Ishikawa (cell line): ENCODE data around the gene ZNF2.

Experiments used
- CEBPB ChIP-seq: IDR thresholded peaks from 2 replicates; pipeline ENCODE4 v1.6.1; 2012
- CREB1 ChIP-seq: IDR thresholded peaks from 2 replicates; pipeline ENCODE4 v1.6.1; 2012; ENCODE audit warnings: low read depth
- EGR1 ChIP-seq: IDR thresholded peaks from 2 replicates; pipeline ENCODE4 v1.6.1; 2012
- EP300 ChIP-seq: IDR thresholded peaks from 2 replicates; pipeline ENCODE4 v1.6.1; 2012; ENCODE audit warnings: borderline replicate concordance
- FOXM1 ChIP-seq: IDR thresholded peaks from 2 replicates; pipeline ENCODE4 v1.6.1; 2012; ENCODE audit warnings: low read depth, borderline replicate concordance
- NFIC ChIP-seq: IDR thresholded peaks from 2 replicates; pipeline ENCODE4 v1.6.1; 2012
- RAD21 ChIP-seq: IDR thresholded peaks from 2 replicates; pipeline ENCODE4 v1.6.1; 2012; ENCODE audit warnings: low read depth
- TAF1 ChIP-seq: IDR thresholded peaks from 2 replicates; pipeline ENCODE4 v1.6.1; 2012; ENCODE audit warnings: low read depth, mild to moderate bottlenecking
- TCF12 ChIP-seq: IDR thresholded peaks from 2 replicates; pipeline ENCODE4 v1.6.1; 2012; ENCODE audit warnings: low read depth
- TEAD4 ChIP-seq: IDR thresholded peaks from 2 replicates; pipeline ENCODE4 v1.6.1; 2012
- YY1 ChIP-seq: IDR thresholded peaks from 2 replicates; pipeline ENCODE4 v1.6.1; 2012; ENCODE audit warnings: low read depth
- ZBTB7A ChIP-seq: IDR thresholded peaks from 2 replicates; pipeline ENCODE4 v1.6.1; 2012; ENCODE audit warnings: low read depth
- TF ChIP-seq, protein P1 (sequence below): IDR thresholded peaks from 2 replicates; pipeline ENCODE4 v1.6.1; 2012
- TF ChIP-seq, protein P2 (sequence below): IDR thresholded peaks from 2 replicates; pipeline ENCODE4 v1.6.1; 2012; ENCODE audit warnings: low read depth, mild to moderate bottlenecking
- TF ChIP-seq, protein P3 (sequence below): IDR thresholded peaks from 2 replicates; pipeline ENCODE4 v1.6.1; 2012

The ZNF2 gene

DNA sequence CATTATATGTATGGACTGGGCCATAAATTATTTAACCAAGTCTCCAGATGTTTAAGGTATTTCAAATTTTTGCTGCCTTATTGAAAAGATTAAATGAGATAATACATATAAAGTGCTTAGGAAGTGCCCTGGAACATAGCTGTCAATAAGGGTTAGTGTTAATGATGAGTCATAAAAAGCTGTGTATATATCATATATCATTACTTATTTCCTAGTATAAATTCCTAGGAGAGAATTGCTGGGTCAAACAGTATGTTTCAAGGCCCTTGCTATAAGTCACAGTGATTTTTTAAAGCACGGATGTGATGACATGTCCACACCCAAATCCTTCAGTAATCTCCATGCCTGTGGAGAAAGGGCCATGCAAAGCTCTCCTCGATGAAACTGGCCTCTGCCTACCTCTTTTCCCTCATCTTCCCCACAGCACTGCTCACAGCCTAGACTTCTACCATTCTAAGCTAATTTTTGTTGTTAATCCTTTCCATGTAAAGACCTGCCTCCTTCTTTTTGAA, 8.5 kb downstream of the ZNF2 start:
- TF ChIP-seq FOXM1: no peak
- TF ChIP-seq NFIC: no peak
- TF ChIP-seq, protein P1, sequence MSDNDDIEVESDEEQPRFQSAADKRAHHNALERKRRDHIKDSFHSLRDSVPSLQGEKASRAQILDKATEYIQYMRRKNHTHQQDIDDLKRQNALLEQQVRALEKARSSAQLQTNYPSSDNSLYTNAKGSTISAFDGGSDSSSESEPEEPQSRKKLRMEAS: no peak
- TF ChIP-seq, protein P2, sequence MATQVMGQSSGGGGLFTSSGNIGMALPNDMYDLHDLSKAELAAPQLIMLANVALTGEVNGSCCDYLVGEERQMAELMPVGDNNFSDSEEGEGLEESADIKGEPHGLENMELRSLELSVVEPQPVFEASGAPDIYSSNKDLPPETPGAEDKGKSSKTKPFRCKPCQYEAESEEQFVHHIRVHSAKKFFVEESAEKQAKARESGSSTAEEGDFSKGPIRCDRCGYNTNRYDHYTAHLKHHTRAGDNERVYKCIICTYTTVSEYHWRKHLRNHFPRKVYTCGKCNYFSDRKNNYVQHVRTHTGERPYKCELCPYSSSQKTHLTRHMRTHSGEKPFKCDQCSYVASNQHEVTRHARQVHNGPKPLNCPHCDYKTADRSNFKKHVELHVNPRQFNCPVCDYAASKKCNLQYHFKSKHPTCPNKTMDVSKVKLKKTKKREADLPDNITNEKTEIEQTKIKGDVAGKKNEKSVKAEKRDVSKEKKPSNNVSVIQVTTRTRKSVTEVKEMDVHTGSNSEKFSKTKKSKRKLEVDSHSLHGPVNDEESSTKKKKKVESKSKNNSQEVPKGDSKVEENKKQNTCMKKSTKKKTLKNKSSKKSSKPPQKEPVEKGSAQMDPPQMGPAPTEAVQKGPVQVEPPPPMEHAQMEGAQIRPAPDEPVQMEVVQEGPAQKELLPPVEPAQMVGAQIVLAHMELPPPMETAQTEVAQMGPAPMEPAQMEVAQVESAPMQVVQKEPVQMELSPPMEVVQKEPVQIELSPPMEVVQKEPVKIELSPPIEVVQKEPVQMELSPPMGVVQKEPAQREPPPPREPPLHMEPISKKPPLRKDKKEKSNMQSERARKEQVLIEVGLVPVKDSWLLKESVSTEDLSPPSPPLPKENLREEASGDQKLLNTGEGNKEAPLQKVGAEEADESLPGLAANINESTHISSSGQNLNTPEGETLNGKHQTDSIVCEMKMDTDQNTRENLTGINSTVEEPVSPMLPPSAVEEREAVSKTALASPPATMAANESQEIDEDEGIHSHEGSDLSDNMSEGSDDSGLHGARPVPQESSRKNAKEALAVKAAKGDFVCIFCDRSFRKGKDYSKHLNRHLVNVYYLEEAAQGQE: no peak
- no peak for TF ChIP-seq YY1

GRCh38 chr2:95179451-95179850, 13.8 kb downstream of the ZNF2 start:
- TF ChIP-seq RAD21 (no peak), EP300 (no peak), EGR1 (no peak), NFIC (no peak), FOXM1 (no peak), CREB1 (no peak), TCF12 (no peak), TAF1 (no peak), YY1 (no peak), CEBPB (no peak), ZBTB7A (no peak)
- TF ChIP-seq, protein P3, sequence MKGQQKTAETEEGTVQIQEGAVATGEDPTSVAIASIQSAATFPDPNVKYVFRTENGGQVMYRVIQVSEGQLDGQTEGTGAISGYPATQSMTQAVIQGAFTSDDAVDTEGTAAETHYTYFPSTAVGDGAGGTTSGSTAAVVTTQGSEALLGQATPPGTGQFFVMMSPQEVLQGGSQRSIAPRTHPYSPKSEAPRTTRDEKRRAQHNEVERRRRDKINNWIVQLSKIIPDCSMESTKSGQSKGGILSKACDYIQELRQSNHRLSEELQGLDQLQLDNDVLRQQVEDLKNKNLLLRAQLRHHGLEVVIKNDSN: no peak

DNA sequence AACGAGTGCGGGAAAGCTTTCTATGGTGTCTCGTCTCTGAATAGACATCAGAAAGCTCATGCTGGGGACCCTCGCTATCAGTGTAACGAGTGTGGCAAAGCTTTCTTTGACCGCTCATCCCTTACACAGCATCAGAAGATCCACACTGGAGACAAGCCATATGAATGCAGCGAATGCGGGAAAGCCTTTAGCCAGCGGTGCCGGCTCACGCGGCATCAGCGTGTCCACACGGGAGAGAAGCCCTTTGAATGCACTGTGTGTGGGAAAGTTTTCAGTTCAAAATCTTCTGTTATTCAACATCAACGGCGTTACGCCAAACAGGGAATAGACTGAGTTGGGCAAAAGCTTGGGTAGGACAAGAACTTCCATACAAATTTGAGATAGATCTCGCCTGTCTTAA, 16.2 kb downstream of the ZNF2 start:
- TF ChIP-seq EGR1 (no peak), TEAD4 (no peak), ZBTB7A (no peak), TAF1 (no peak), EP300 (no peak), FOXM1 (no peak), TCF12 (no peak)
- TF ChIP-seq, protein P3: no peak
- TF ChIP-seq, protein P2: no peak
- TF ChIP-seq, protein P1: no peak

- TF ChIP-seq TEAD4: no peak
- TF ChIP-seq, protein P3: no peak
- TF ChIP-seq CEBPB: no peak
- TF ChIP-seq ZBTB7A: no peak
- no peak for TF ChIP-seq EGR1
- no peak for TF ChIP-seq YY1
- TF ChIP-seq TAF1: no peak
Measured at GRCh38 chr2:95185197-95185596, 19.6 kb downstream of the ZNF2 start.

- no peak for TF ChIP-seq EP300
- TF ChIP-seq TAF1: no peak
- no peak for TF ChIP-seq YY1
- TF ChIP-seq, protein P3: no peak
- no peak for TF ChIP-seq CEBPB
Measured at GRCh38 chr2:95185973-95186372, 20.4 kb downstream of the ZNF2 start.

DNA sequence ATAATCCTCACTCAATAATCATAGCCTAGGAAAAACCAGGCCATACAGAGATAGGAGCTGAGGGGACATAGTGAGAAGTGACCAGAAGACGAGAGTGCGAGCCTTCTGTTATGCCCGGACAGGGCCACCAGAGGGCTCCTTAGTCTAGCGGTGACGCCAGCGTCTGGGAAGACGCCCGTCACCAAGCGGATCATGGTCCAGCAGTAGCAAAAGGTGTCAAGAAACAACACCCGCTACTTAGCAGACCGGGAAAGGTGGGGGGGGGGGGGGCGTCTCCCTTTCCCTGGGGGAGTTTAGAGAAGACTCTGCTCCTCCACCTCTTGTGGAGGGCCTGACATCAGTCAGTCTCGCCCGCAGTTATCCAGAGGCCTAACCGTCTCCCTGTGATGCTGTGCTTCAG, 27.3 kb downstream of the ZNF2 start:
- TF ChIP-seq RAD21: peak; percentile 56
